ENCODE results near the gene RPS27A. TPM values are rescaled to one million over a fixed set of nuclear protein-coding genes. Genes with fewer than 3 reads are reported as not detected.

Gene RPS27A
- total and polyA plus RNA-seq, 9 of the 15 experiments (the other 6 are each of a cell fraction or from before 2014, with no cell fraction given): 1,383 to 3,282 (median 2,242) TPM

GRCh38 chr2:55282110-55282917 is 49.8 kb downstream of the RPS27A start (continued):
- no peak for TF ChIP-seq HOMEZ (CRISPR knock-in tag; IDR thresholded peaks at IDR 0.05)
- TF ChIP-seq ZNF583 (CRISPR knock-in tag; IDR thresholded peaks at IDR 0.05): peak; percentile 65; the same call in 1 of the 2 replicates
- TF ChIP-seq ZBED1 (IDR thresholded peaks at IDR 0.05): no peak; the same call in 1 of the 2 replicates
- TF ChIP-seq GTF3C2 (IDR thresholded peaks at IDR 0.05; ENCODE audit: borderline replicate concordance, extremely low read depth, insufficient read length): no peak
- no peak for TF ChIP-seq ZBTB34 (CRISPR knock-in tag; IDR thresholded peaks at IDR 0.05)
- no peak; the same call in 1 of the 2 replicates for TF ChIP-seq BHLHE40 (IDR thresholded peaks at IDR 0.05; ENCODE audit: low read length)
- TF ChIP-seq TFAM (CRISPR knock-in tag; conservative IDR thresholded peaks at IDR 0.05): no peak
- TF ChIP-seq PRPF4 (IDR thresholded peaks at IDR 0.05; ENCODE audit: insufficient read depth, low read depth, low read length, poor library complexity, severe bottlenecking): no peak
- TF ChIP-seq MTA3 (IDR thresholded peaks at IDR 0.05; ENCODE audit: borderline replicate concordance): peak; percentile 83
- TF ChIP-seq NRF1 (conservative IDR thresholded peaks at IDR 0.05 in 1 of 2, IDR thresholded peaks at IDR 0.05 in 1 of 2): peak; percentile 95 to 96
- TF ChIP-seq CTCFL (IDR thresholded peaks at IDR 0.05; ENCODE audit: borderline replicate concordance, insufficient read depth, low read depth, low read length, poor library complexity, severe bottlenecking): no peak
- peak; percentile 4 to 54; a peak in 2 of 4 replicates for TF ChIP-seq MNT (conservative IDR thresholded peaks at IDR 0.05)
- TF ChIP-seq FOXP4 (CRISPR knock-in tag; IDR thresholded peaks at IDR 0.05; ENCODE audit: borderline replicate concordance): peak; percentile 83; the same call in 1 of the 2 replicates
